B cell (primary cell): ENCODE data around the gene PCDHAC2.

Experiments used
- EZH2 ChIP-seq: IDR thresholded peaks from 2 replicates; pipeline ENCODE4 v1.6.1; 2012; ENCODE audit warnings: borderline replicate concordance, low read depth, mild to moderate bottlenecking, moderate library complexity, low read length; ENCODE audit not compliant: insufficient read depth, poor library complexity, severe bottlenecking
- TF ChIP-seq, protein P1 (sequence below): fragments of 200-600 bp; IDR thresholded peaks from one replicate; pipeline ENCODE4 v1.8.0; 2022; ENCODE audit warnings: antibody characterized with exemption, mild to moderate bottlenecking

GRCh38 chr5:140986117-140986521 is 19.8 kb downstream of the PCDHAC2 start:
- TF ChIP-seq, protein P1, sequence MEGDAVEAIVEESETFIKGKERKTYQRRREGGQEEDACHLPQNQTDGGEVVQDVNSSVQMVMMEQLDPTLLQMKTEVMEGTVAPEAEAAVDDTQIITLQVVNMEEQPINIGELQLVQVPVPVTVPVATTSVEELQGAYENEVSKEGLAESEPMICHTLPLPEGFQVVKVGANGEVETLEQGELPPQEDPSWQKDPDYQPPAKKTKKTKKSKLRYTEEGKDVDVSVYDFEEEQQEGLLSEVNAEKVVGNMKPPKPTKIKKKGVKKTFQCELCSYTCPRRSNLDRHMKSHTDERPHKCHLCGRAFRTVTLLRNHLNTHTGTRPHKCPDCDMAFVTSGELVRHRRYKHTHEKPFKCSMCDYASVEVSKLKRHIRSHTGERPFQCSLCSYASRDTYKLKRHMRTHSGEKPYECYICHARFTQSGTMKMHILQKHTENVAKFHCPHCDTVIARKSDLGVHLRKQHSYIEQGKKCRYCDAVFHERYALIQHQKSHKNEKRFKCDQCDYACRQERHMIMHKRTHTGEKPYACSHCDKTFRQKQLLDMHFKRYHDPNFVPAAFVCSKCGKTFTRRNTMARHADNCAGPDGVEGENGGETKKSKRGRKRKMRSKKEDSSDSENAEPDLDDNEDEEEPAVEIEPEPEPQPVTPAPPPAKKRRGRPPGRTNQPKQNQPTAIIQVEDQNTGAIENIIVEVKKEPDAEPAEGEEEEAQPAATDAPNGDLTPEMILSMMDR = no peak
- TF ChIP-seq EZH2 = no peak
